ENCODE results near the gene OBSL1.

OBSL1 gene

DNA sequence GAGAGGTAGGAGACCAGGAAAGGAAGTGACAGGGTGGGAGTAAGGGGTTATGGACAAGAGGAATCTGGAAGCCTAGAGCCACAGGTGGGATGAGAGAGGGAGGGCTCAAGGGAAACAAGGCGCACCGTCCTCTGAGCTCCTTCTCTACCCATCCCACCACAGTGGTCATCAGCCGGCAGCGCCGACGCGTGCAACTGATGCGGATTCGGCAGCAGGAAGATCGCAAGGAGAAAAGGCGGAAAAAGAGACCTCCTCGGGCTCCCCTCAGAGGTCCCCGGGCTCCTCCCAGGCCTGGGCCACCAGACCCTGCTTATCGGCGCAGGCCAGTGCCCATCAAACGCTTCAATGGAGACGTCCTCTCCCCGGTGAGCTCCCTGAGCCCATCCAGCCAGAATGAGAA, 22.3 kb downstream of the OBSL1 start:
- no peak for DNase-seq (ENCODE audit: low read depth)

DNA sequence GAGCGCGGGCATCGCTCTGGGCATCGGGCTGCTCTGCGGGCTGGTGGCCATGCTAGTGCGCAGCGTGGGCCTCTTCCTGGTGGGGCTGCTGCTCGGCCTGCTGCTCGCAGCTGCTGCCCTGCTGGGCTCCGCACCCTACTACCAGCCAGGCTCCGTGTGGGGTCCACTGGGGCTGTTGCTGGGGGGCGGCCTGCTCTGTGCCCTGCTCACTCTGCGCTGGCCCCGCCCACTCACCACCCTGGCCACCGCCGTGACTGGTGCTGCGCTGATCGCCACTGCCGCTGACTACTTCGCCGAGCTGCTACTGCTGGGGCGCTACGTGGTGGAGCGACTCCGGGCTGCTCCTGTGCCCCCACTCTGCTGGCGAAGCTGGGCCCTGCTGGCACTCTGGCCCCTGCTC, 23.7 kb downstream of the OBSL1 start:
- no peak for DNase-seq (ENCODE audit: low read depth)

DNA sequence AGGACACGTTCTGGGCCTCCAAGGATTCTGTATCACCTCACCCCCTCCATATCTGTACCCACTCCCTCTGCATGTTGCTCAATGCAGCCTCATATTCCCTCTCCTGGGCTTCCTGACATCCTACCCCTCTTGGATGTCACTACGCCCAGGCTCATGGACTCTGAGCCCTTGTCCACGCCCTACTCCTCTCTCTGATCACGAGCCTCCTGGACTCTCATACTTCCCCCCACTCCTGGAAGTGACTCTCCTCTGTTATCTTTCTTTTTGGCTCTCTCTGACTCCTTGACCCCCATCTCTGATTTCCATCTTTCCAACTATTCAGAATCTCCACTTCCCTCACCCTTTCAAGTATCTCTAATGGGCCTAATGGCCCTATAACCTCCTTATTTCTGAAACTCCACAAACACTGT, 25.4 kb downstream of the OBSL1 start:
- no peak for DNase-seq (ENCODE audit: low read depth)

DNA sequence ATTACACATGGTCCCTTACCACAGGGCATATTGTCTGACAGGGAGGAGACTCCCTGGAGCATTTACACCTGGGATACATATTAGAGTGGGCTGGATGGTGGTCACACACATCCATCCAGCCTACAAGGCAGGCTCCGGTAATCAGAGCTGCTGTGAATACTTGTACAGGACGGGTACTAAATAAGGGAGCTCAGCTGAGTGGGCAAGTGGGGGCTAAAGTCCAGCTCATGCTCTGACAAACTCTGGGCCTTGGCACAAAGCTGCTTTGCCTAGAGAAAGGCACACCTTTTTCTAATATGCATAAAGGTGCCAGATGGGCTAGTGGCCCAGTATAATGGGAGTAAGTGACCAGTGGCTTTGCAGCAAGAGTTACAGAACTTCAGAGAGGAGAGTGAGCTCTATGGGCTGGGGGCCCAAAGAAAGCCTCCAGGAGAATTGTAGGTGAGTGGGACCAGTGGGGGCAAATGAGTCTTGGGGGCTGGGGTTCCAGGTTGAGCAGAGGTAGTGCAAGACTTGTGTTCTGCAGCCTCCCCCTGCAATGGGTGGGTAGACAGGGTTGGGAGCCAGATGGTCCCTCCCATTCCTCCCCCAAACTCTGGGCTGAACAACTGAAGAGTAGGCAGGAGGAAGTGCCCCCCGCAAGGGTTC, 25.9 kb downstream of the OBSL1 start:
- DNase-seq (ENCODE audit: low read depth), result no peak

DNA sequence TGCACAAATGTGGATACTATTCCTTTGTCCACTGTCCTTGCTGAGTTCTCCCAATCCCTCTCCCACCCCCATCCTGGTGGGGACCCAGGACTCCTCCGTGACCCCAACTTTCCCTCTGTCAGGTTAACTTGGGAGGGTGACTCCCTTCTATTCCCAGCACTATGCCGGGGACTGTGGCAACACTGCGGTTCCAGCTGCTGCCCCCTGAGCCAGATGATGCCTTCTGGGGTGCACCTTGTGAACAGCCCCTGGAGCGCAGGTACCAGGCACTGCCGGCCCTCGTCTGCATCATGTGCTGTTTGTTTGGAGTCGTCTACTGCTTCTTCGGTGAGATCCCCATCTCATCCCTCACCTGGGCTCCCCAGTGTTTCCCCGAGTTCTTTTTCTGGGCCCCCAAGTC, 26.8 kb downstream of the OBSL1 start:
- no peak for DNase-seq (ENCODE audit: low read depth)

DNA sequence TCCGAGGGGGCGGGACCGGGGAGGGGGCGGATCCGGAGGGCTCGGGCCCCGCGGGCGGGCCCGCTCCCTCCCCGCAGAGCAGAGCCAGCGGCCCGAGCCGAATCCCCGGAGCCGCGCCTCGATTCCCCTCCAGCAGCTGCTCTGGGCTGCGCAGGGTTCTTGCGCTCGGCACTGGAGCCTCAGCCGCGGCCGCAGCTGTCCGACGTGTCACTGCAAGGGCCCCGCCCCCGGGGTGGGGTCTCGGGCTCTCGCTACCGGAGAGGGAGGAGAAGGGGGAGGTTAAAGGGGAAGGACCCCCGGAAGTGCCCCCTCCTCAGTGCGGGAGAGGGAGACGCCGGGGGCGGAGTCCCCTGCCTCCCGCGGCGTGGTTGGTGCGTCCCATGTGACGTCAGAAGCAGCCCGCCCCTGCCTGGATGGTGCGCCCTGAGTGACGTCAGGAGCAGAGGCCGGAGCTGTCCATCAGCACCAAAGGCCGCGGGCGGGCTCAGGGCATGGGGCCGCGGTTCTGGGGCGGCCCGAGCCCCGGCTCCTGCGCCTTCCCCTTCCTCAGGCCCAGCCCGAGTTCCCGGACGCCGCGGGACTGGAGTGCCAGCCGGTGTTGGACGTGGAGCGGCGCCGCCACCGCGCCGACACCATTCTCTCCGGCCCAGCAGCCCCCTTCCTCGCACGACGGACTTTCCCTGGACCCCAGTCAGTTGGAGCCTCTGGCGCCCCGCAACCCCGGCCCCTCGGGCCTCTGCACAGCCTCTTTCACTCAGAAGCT, 27.6 kb downstream of the OBSL1 start, which contains the start of the genes CHPF and TMEM198:
Gene CHPF (minus strand): TSS at position 214 of the 763 bp plus-strand sequence. CDS start 271 bp downstream, outside the sequence.
Gene TMEM198 (plus strand): TSS at position 433 of the 763 bp plus-strand sequence. CDS start 700 bp downstream, outside the sequence.
- DNase-seq (ENCODE audit: low read depth), result peak; percentile 64

DNA sequence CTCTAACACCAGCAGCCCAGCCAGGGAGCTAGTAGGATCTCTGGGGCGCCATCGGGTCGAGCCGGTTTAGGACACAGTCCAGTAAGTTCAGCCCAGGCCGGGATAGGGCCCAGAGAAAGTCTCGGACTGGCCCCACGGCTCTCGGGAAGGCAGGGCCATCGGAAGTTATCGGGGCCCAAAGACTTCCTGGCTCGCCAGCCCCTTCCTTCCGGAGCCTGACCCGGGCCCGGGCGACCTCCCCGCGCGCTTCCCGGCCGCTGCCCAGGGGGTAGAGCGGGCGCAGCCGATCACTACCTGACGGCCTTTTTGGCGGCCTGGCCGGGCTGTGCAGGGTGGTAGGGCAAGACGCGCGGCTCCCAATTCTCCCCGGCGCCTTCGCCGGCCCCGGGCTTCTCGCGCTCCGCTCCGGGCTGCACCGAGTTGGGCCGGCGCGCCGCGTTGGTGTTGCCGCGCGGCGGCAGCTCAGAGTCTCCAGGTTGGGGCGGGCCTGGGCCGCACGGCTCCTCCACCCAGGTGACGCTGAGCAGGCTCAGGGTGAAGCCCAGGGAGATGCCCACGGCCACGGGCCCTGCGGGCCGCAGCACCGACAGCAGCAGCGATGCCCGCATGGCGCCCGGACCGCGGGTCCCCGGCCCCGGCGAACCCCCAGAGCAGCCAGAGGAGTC, 28.3 kb downstream of the OBSL1 start:
- DNase-seq (ENCODE audit: low read depth), result no peak

DNA sequence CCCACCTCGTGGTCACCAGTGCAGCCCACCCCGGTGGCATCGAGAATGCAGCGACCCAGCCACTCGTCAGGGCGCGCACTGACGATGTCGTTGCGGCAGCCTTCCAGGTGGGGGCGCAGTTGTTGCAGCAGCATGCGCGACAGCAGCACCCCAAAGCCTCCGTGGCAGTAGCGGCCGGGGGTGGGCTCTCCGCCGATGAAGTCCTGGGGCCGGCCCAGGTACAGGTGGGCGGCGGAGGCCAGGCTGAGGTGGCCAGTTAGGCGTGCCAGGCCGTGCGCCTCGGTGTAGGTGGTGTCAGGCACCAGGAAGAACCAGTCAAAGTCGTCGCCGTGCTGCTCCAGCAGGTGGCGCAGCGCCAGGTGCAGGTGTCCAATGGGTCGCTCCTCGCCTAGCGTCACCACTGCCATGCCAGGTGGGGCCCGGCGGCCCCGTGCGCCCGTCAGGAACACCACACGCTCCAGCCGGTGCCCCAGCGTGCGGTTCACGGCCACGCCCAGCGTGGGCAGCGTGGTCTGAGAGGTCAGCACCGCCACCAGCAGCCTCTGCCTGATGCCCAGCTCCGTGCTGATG, 29.6 kb downstream of the OBSL1 start:
- no peak for DNase-seq (ENCODE audit: low read depth)

DNA sequence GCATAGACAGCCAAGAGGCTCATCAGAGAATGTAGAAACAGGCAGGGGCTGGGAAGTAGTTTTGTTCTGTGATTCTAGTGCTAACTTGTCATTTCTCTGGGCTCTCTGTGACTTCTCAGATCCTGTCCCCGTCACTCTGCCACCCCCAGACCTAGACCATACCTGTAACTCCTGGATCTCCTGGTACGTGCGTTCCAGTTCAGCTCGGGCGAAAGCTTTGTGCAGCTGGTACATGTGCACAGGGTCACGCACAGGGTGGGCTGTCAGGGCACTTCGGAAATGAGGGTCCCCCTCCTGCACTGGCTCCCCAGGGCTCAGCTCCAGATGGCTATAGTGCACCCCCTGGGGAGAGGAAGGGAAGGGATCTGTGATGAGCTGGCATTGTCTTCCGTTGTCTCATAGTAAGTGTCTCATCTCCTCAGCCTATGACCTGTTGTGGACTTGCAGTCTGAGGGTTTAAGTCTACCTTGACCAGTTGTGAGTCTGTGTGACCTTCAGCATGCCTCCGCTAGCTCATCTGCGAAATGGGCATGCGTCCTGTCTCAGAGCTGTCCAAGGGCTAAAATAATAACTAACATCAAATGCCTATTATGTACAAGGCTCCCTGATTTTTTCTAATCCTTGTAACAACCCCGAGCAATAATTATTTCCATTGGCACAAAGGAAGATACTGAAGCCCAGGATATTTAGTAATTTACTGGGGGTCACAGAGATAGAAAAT, 30.4 kb downstream of the OBSL1 start:
- DNase-seq (ENCODE audit: low read depth), result no peak

DNA sequence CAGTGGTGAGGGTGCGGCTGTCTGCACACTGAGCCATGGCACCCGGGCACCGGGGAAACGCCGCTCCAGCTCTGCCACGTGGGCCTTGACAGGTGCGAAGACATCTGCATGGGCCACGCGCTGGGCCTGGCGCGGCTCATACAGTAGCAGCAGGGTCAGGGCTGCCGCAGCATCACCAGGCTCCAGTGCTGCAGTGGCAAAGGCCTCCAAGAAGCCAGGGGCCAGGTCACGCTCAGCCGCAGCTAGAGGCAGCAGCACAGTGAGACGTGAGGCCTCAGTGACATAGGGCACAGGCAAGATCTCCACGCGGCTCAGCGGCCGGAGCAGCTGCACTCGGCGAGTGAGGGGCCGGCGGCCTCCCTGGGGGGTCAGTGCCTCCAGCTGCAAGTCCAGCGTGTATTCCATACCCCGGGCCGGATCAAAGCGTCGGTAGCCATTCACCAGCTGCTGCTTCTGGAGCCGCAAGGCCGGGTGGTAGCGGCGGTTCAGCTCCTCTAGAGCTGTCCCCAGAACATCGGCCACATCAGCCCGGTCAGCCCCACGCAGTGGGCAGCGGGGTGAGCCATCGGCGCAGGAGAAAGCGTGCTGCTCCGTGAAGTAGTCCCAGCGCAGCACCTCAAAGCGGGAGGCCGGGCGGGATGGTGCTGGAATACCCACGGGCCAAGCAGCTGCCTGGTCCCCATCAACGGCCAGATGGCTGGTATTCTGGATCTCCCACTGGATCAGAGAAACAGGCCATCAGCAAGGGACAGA, 31.2 kb downstream of the OBSL1 start:
- DNase-seq (ENCODE audit: low read depth), result no peak

DNA sequence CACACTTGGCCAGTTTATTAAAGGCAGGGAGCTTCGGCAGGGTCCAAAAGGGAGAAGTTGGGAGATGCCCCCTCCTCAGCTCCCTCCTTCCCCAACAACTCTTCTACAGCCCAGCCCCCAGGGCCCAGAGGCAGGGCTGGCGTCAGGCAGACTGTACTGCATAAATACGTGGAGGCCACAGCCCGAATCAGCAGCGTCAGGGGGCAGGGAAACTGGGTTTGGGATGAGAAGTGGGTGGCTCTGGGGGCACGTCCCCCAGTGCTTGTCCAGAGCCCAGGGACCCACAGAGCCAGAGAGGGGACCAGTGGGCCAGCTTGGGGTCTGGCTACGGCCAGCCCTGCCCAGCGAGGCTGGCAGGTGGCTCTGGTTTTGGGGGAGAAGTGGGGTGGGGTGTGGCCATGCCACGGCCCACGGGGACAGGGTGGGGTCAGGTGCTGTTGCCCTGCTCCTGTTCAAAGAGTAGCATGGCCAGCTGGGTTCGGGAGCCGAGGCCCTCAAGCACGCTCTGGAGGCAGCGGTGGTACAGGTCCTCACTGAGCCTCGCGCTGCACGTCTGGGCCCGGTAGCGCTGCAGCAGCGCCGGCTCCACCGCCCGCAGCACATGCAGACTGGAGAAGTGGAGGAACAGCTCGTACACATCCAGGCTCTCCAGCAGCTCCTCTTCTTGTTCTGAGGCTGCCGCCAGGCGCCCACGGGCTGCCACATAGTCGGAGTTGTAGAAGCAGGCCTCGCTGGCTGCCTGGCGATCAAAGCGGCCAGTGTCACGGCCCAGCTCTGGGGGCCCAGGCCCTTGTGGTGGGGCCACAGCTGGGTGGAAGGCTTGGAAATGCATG, 32.2 kb downstream of the OBSL1 start:
- no peak for DNase-seq (ENCODE audit: low read depth)

DNA sequence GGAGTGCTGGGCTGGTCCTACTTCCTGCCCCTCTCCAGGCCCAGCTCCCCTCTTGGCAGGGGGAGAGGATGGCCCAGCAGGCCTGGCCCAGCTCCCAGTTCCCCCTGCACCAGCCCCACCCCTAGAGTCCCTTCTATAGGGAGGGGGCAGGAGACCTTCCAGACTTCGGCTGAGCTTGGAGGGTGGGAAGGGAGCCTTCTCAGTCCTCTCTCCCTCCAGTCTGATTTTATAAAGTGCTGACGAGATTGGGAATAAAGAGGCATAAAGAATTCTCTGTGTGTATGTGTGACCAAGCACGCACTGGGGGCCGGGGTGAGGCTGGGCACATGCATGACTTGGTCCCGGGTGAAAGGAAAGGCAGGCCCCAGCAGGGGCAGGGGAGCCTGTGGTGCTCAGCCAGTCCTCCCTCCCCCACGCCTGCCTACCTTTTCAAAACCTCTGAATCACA, 32.8 kb downstream of the OBSL1 start:
- no peak for DNase-seq (ENCODE audit: low read depth)

DNA sequence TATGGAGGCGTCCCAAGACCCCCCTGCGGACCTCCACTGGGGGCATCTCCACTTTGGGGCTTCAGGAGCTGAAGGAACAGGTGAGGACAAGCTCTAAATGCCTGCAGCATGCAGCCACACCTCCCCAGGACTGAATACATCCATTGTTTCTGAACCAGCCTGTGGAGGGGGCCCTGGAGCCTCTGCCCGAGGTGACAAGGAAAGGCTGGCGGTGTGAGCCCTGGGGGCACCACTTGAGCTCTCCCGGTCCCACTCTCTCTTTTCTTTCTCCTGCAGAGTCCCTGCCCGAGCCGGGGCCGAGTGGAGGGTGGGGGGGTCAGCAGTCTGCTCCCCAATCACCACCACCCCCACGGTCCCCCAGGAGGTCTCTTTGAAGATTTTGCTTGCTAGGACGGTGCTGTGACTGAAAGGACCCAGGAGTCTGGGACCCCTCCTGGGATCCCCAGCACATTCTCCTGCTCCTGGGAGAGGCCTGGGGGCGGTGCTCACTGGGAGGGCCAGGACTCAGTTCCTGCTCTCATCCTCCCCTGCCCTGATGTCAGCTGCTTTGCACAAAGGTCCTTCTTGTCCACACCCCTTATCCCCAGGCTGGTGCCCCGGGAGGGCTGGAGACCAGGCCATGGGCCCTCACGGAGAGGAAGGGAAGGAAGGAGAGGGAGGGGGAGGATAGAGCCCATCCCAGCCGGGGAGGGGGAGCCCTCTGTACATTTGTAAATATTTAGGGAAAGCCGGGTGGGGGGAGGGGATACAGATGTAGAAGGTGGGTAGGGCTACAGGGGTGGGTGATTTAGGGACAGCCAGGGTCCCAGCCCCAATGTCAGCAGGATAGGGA, 33.5 kb downstream of the OBSL1 start:
- no peak for DNase-seq (ENCODE audit: low read depth)

DNA sequence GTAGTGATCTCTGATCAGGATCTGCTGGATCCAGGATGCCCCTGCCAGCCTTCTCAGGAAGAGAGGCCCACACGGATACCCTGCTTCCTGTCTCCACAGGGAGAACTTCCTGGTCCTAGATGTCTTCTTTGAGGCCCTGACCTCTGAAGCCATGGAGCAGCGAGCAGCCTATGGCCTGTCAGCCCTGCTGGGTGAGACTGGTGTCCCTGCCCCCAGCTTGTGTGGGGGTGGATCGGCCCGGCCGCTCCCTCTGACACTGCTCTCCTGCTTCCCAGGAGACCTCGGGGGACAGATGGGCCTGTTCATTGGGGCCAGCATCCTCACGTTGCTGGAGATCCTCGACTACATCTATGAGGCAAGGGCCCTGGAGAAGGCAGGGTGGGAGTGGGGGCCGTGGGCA, 34.4 kb downstream of the OBSL1 start:
- DNase-seq (ENCODE audit: low read depth), result no peak

DNA sequence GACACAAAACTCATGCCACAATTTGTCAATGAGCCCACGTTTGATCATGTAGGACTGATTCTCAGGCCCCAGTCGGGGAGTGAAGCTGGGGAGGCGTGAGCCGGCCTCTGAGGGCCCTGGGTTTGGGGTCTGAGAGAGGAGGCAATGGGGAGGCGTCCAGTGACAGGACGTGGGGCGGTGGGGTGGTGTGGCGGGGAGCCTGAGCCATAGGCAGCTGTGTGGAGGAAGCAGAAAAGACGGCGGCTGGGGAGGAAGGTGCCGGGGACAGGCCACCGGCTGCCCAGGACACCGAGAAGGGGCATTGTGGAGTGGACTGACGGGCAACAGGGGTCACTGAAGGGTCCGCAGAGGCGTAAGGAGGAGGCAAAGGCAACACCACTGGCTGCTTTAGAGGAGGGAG, 34.9 kb downstream of the OBSL1 start:
- DNase-seq (ENCODE audit: low read depth), result no peak

DNA sequence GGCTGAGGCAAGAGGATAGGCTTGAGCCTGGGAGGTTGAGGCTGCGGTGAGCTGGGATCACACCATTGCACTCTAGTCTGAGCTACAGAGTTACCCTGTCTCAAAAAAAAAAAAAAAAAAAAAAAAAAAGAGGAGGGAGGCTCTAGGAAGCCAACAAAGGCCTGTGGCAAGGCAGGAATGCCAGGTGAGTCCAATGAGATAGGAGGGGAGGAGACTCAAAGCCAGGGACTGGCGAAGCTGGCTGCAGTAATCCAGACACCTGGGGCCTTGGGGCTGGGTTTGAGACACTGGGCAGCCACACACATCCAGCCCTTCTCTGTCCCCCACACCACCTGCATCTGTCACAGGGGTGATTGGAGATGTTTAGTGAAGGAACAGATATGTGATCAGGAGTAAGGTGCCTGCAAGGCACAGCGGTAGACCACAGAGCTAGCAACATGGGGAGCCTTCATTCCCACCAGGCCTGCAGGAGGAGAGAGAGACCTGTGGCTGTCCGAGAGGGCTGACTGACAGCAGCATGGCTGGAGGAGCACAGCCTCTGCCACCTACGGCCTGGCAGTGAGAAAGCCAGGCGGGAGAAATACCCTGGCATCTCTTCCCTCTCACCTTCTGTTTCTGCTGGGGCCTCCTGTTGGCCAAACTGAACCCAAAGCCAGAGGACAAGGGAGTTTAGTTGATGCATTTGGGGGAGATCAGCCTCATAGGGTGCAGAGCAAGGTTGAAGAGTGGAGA, 37.2 kb downstream of the OBSL1 start:
- no peak for DNase-seq (ENCODE audit: low read depth)

DNA sequence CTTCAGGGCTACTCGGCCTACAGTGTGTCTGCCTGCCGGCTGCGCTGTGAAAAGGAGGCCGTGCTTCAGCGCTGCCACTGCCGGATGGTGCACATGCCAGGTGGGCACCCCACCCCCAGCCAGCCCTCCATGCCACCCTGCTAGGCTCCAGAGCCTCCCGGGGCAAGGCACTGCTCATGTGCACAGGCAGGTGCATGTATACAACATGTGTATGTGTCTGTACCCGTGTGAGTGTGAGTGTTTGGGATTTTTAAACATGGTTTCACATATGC, 39.0 kb downstream of the OBSL1 start:
- DNase-seq (ENCODE audit: low read depth), result no peak

DNA sequence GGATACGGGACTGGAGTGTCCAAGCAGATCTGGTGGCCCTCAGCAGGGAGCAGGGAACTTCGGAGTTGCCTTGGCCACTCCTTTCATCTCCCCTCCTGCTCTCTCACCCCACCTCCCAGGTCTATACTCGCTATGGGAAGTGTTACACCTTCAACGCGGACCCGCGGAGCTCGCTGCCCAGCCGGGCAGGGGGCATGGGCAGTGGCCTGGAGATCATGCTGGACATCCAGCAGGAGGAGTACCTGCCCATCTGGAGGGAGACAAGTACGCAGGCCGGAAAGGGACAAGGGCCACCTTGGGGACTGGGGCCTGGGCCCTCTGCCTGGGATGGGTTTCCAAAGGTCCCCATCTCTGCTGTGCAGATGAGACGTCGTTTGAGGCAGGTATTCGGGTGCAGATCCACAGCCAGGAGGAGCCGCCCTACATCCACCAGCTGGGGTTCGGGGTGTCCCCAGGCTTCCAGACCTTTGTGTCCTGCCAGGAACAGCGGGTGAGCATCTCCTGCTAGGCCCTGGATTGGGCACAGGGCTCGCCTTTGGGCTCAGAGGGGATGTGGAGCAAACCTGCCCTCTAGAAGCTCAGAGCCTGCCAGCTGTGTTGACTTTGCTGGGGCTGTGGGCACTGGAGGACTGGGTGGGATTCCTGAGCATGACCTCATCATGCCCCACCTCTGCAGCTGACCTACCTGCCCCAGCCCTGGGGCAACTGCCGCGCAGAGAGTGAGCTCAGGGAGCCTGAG, 39.5 kb downstream of the OBSL1 start:
- DNase-seq (ENCODE audit: low read depth), result no peak
